DMS 273 (cell line): ENCODE data around the gene LRRC8A.
A peak's percentile ranks its signal among the peaks of the same experiment; 100 is the strongest.
"Not testable (repeated sequence)": the region's sequence is repeated elsewhere in the genome, so short reads cannot be mapped to it uniquely, and the experiment has no call there.

Experiments
- DNase-seq: peaks from one replicate; lab custom pipeline; 2025; ENCODE audit not compliant: unreplicated experiment; lab: John Stamatoyannopoulos, UW

LRRC8A gene

DNA sequence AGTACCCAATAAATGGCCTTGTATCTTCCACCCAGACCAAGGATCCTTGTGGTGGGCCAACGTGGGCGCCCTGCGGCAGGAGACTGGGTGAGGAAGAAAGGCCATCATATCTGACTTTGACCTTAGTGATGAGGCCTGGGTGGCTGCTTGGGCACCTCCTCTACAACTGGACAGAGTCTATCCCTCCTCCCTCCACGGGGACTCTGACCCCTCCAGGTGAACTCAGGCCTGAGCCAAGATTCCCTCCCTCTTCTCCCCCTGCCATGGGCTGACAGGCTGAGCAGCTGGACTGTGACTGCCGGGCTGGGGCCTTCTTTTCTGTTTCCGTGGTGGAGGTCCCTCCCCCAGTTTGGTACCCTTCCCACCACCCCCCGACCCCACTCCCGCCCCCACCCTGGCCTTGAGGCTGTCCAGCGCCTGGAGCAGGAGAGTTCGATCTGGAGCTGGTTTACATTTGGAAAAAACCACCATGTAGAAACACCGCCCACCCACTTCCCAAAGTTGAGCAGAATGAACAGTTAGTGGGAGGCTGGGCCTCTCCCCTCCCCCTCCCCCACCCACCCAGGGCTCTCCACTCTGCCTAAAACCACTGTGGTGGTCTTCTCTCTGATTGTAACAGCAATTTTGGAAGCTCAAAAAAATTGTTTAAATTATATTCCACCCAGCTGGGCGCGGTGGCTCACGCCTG, 37.6 kb downstream of the LRRC8A start:
- DNase-seq, result no peak

DNA sequence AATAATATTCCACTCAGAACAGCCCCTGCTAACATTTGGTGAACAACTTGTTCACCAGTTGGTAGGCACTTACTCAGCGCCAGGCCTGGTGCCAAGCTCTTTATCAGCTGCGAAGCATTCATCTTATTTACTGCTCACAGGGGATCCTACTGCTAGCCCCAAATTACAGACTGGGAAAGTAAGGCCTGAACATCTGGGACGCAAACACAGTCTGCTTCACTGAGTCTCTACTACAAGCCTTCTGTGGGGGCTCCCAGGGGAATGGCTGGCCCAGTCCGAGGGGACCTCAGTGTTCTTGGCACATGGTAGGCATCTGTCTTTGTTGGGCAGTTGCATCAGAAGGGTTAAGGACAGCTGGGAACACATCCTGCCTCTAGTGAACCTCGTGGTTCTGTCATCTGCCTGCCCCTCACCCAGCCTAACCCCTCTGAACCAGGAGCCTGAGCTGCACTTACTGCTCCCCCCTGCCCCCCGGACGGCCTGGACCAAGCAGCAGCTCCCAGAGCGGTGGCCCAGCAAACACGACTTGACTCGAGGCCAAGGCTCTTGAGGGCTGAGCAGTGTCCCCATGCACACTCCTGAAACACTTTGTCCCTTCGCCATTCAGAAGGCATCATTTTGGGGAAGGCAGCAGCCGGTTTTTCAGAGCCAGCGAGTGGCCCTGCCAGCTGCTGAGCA, 38.6 kb downstream of the LRRC8A start, which contains the start of gene PHYHD1:
Gene PHYHD1 (plus strand): TSS at position 602 of the 678 bp plus-strand sequence. CDS start 1,342 bp downstream, outside the sequence.
- peak; percentile 93 for DNase-seq

DNA sequence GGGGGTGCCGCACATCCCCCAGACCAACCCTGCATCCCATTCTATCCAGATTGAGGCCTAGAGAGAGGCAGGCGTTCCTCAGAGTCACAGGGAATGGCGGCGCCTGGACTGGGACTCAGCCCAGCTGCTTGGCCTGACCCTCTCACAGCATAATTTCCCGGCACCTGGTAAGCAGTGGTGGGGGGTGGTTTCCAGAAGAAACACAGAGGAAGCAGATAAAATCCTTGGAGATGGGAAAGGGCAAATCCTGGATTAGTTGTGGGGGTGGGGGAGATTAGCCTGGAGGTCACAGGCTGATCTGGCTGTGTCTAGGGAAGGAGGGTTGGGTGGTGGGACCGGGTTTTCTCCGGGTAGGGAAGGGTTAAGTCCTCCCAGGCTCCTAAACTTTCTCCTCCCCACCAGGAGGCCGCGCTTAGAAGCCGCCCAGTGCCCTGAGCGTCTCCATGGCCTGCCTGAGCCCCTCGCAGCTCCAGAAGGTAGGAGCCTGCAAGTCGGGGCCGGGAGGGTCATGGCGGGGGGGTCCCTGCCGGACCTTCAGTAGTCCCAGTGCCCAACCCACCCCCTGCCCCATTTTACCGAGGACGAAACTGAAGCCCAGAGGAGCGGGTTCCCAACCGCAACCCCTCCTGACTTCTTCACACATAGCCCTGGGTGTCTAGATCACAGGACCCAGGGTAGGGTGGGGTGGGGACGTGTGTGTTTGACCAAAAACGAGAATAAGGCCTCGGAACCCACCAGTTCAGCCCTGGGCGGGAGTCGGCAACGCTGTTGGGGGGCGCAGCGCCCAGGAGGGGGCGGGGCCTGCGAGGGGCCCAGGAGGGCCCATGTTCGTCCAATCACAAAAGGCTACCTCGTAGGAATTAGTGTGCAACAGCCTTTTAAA, 40.2 kb downstream of the LRRC8A start:
- peak; percentile 71 for DNase-seq

DNA sequence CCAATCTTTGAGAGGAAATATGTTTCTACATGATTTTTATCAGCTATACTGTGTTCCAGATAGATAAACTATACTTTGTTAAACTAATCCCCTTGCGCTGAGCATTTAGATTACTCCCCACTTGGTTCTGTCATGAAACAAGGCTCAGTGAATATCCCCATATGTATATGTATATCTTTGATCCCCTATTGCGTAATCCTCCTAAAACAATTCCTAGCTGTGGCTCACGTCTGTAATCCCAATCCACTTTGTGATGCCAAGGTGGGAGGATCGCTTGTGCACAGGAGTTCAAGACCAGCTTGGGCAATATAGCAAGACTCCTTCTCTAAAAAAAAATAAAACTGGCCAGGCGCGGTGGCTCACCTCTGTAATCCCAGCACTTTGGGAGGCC, 41.6 kb downstream of the LRRC8A start:
- no peak for DNase-seq

DNA sequence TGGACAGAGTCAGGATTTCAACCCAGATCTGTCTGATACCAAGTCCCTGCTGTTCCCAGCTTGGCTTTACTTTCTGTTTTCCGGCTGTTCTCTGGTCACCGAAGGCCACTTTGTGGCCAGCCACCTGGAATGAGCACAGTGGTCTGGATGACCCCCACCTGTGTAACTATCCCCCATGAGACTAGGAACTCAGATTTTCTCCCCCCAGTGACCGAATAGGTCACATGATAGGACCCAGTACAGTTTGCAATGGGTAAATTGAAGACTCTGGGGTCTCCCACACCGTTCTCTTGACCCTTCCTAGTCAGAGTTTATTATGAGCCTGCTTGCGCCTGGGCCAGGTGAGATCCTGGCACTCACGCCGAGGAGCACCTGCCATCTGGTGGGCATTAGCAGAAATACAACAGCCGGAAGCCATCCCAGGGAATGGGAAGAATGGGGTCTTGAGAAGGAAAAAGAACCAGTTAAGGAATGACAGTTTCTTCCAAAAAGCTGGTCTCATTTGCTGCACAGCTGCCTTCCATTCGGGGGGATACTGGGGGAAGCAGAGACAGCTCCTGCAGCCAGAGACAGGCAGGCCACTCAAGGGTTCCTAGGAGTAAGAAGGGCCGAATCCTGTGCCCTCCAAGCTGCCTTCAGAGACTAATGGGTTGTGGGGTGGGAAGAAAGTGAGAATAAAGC, 45.9 kb downstream of the LRRC8A start:
- peak; percentile 79 for DNase-seq

DNA sequence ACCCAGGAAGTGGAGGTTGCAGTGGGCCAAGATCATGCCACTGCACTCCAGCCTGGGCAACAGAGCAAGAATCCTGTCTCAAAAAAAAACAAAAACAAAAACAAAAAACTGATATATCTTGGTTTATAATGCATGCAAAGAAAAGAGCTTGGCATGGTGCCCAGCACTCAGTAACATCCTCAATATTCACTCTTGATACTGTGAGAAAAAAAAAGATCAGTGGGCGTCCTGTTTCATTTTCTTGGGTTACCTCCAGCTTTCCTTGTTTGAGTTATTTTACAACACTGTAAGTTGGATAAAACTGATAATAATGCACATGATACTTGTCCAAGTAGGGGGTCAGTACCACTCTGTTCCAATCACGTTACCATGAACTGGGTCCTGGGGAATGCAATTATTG, 46.7 kb downstream of the LRRC8A start:
- DNase-seq, result no peak

DNA sequence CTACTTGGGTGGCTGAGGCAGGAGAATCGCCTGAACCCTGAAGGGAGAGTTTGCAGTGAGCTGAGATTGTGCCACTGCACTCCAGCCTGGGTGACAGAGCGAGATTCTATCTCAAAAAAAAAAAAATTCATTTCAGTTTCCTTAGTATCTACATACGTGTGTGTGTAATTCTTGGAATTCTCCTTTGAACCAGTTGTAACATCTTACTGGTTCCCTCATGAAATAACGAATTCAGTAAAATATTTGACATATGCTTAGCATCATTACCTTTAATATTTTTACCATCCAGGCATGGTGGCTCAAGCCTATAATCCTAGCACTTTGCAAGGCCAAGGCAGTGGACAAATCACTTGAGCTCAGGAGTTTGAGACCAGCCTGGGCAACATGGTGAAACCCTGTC, 47.6 kb downstream of the LRRC8A start:
- DNase-seq, result no peak

DNA sequence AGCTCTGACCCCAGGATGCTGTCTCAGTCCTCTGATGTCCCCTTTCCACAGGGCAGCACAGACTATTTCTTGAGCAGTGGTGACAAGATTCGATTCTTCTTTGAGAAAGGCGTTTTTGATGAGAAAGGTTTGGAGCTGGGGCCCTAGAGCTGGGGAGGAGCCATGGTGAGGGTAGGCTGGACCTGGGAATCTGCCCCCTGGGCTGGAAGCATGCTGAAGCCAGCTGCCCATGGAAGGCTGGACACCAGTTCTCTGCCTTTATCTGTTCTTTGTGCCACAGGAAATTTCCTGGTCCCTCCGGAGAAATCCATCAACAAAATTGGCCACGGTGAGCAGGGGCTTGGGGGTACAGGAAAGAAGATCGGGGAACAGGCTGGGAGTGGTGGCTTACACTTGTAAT, 51.8 kb downstream of the LRRC8A start:
- DNase-seq, result no peak

DNA sequence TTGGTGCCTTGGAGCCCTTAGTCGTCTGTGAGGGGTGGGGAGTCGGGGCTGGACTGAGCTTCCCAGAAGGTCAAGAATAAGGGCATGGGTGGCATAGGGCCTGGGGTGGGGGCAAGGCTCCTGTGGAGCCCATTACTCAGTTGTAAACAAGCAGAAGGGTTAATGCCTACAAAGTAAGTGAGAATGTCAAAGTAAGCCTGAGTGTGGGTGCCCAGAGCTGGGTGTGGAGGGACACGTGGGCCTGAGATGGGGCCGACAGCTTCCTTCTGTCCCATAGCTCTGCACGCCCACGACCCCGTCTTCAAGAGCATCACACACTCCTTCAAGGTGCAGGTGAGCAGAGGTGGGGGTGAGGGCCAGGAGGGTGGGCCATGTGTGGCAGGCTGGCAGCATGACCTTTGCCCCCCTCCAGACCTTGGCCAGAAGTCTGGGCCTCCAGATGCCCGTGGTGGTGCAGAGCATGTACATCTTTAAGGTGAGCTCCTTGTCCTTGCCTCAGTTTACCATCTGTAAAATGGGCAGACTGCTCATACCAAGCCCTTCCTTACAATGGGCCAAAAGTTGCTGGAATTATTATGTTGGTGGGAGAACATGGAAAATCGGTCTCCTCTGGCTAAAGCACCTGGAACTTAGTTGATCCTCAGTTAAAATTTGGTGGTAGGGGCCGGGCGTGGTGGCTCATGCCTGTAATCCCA, 54.4 kb downstream of the LRRC8A start:
- DNase-seq, result no peak

DNA sequence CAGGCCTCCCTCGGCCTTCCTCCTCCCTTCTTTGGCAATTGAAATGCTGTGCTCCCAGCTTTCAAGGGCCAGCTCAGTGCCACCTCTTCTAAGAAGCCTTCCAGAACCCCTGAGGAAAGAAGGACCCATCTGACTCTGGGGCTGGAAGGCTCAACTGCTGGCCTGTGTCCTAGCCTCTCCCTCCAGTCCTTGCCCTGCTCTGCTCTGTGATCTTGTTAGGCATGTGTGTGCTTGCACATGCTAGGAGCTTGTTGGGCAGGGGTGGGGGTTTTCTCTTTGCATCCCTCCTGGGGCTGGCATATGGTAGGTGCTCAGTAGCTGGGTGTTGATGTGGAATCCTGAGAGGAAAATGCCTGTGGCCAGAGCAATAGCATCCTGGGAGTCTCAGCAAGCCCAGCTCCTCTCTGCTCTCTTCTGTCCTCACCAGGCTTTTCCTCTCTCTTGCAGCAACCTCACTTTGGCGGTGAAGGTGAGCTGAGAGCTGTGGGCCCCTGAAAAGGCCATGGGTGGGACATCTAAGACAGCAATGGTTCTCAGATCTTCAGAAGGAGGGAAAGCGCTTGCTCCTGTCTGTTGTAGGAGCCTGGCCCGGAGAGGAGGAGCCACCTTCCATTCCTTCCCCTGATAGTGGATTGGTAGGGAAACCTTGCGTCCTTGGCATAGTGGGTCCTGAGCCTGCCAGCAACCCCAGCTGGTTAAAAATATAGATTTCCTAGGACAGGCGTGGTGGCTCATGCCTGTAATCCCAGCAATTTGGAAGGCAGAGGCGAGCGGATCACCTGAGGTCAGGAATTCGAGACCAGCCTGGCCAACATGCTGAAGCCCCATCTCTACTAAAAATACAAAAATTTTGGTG, 55.6 kb downstream of the LRRC8A start:
- DNase-seq, result peak; percentile 26

DNA sequence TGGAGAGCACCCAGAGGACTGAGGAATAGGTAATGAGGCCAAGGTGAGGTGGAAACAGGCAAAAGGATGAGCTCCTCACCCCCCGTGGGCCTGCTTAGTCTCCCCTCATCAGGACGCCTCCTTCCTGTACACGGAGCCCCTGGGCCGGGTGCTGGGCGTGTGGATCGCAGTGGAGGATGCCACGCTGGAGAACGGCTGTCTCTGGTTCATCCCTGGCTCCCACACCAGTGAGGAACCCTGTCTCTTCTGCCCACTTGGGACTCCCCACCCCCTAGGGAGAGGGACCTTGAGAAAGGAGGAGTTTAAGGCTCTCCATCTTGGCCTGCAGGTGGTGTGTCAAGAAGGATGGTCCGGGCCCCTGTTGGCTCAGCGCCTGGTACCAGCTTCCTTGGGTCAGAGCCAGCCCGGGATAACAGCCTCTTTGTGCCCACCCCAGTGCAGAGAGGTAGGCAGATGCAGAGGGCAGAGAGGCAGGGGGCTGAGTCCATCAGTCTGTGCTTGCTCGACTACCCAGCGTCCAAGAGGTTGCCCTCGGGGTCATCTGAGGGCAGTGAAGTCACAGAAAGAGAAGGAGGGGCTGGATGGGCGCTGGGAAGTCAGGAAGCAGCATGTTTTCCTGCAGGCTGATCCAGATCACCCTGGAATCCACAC, 58.5 kb downstream of the LRRC8A start:
- DNase-seq, result peak; percentile 27

DNA sequence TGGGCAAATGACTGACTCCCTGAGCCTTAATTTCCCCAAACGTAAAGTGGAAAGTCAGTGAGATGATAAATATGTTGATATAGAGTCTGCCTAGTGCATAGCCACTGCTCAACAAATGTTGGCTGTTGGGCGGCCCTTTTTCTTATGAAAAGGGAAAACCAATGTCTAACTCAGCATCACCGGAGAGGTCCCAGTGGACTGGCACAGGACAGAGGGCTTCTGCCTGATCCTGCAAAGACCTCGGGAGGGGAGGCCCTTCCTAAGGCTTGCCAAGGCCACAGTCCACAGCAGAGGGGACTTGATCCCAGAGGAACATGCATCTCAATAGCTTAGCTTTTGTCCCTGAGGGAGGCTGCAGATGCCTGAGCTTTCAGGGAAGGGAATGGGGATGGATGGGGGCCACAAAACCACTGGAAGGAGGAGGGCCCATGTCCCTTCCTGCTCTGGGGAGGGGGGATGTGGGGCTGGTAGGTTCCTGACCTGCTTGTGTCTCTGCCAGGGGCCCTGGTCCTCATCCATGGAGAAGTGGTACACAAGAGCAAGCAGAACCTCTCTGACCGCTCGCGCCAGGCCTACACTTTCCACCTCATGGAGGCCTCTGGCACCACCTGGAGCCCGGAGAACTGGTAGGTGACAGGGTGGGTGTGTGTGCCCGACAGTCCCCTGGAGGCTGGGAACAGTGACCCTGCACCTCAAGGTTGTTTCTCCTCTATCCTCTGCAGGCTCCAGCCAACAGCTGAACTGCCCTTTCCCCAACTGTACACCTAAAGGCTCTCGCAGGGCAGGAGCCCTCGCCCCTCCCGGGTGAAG, 59.2 kb downstream of the LRRC8A start:
- no peak for DNase-seq

DNA sequence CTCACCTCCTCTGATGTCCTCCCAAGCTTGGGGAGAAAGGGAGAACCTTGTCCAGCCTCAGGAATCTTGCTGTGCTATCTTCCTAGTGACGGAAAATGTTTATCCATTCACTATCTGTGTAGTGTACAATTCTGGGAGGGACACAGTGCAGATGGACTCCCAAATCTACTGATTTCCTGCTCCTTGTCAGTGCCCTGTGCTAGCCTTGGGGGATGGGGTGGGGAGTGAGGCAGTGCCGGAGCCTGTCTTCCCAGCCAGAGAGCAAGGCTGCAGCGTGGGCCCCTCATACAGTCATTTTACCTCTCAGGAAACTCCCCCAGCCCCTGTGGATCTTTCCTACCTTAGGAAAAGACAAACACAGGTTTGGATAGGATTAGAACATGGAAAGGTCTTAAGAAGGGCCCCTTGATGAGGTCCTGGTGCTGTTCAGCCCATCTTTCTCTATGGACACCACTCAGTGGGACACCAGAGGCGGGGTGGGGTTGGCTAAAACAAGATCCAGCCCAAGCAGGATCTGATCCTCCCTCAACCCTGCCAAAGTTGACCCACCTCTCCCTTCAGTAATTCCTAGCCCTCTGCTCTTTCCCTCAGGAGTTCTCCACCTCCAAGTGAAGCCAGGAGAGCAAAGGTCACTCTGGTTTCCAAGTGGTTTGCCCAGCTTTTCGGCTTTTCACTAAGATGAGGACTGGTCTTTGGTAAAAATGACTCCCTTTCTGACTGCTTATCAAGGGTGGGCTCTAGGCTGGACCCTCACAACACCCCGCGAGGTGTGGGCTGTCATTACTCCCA, 62.1 kb downstream of the LRRC8A start:
- DNase-seq, result no peak

DNA sequence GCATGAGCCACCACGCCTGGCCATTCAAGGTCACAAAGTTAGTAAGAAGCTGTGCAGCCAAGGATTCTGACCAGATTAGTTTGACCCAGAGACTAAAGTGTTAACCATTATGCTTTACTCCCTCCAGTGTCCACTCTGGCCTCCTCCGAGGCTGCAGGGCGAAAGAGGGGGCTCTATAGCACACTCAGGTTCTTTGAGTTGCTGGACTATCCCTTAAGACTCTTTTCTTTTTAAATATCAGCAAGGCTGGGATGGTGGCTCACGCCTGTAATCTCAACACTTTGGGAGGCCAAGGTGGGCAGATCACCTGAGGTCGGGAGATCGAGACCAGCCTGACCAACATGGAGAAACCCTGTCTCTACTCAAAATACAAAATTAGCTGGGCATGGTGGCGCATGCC, 63.0 kb downstream of the LRRC8A start:
- DNase-seq, result not testable (repeated sequence)

DNA sequence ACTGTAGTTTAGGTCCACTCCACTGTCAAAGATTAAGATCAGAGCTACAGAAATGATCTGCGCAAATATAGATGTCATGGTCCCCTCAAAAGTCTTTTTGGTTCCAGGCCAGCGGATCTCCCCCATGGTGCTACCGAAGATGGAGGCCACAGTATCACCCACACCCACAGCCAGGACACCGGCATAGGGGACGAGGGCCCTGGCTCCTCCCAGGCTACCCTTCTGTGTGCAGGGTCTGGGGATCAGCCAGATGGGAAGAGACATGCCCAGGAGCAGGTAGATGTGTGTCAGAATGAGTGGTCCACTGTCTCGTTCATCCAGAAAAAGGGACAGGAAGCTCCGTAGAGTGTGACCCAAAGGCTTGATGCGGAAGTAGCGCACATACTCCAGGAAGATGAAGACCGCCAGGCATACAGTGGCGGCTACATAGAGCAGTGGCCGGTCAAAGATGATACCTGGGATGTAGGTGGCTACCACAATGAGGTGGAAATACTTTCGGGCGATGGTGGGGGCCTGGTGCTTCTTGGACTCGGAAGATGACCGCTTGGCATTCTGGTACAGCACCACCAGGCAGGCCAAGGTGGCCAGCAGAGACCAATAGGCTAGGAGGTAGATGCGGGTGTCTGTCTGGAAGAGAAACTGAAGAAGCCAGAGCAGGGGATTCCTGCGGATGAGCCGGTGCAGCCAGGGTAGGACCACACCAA, 64.0 kb downstream of the LRRC8A start:
- no peak for DNase-seq

DNA sequence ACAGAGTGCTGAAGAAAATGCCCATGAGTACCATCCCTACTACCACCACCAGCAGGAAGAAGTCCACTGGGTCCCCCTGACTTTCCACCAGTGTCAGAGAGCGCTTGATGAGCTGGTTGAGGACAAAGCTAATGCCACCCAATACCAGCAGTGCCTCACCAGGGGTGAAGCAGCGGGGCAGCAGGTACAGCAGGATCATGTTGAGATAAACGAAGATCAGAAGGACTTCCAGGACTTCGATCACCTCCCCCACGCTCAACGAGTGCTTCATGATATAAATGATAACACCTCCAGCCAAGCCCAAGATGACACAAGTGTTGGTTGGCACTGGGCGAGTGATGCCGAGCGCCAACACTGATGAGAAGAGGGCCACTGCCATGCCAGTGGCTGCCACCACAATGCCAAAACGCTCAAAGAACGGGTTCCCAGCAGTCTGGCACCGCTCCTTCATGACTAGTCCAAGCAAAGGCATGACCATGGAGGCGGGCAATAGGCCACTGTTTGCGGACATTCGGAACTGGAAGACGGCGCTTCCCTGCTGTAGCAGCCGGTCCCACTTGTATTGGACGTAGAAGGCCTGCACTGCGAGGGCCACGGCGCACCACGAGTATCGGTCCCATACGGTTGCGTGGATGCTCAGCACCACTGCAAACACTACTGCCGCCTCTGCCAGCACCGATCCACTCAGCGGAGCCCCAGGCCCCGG, 64.8 kb downstream of the LRRC8A start:
- DNase-seq, result peak; percentile 49

DNA sequence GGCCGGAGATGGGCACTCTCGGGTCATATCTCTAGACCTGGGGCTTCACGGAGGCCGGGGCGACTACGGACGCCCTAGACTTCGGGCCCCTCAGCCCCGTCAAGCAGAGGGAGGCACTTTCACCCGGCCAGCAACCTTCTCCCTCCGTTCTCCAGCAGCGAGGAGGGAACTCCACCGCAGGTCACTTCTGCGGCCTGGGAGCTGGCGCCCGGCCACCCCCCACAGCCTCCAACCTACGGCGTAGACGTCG, 65.3 kb downstream of the LRRC8A start:
- no peak for DNase-seq
